ENCODE results near the gene NDUFS7. TPM values are rescaled to one million over a fixed set of nuclear protein-coding genes. Genes with fewer than 3 reads are reported as not detected.
A peak's percentile ranks its signal among the peaks of the same experiment; 100 is the strongest.

The NDUFS7 gene
- total RNA-seq, 2 experiments from 2014 or later = 93.4 to 113 TPM

- ChIA-PET CTCF (no interaction called here), POLR2A (no interaction called here)
- peaks cover 2% of the 10 kb centered on the region for H3K27me3 Mint-ChIP-seq
- H3K36me3 Mint-ChIP-seq (ENCODE audit: low read depth) = peaks cover 14% of the 10 kb centered on the region
- DNase-seq (no peak), ATAC-seq (no peak)
- H3K27ac Mint-ChIP-seq = no peak overlapping the region
- peaks cover 7% of the 10 kb centered on the region for H3K4me1 Mint-ChIP-seq
- no peak overlapping the region for H3K4me3 Mint-ChIP-seq
- no peaks in the 10 kb centered on the region for H3K9me3 Mint-ChIP-seq (ENCODE audit: low read depth)
- intact Hi-C loops (cut with DNase I, micrococcal nuclease) = no loop called here
These were observed 4.4 kb upstream of the NDUFS7 start for GRCh38 chr19:1379126-1379905.

GRCh38 chr19:1379961-1380489, 3.7 kb upstream of the NDUFS7 start:
- intact Hi-C loops (cut with DNase I, micrococcal nuclease) = loop anchor here in 1 of 2 experiments (5.0 kb wide), 1 partner anchor 103 kb away; the partner anchor contains the start of gene FAM174C
- peaks cover 14% of the 10 kb centered on the region for H3K36me3 Mint-ChIP-seq (ENCODE audit: low read depth)

GRCh38 chr19:1382250-1382649, 1.5 kb upstream of the NDUFS7 start:
- peaks cover 10% of the 10 kb centered on the region for H3K36me3 Mint-ChIP-seq (ENCODE audit: low read depth)
- ChIA-PET CTCF (interaction anchor here (0.8 to 2.1 kb wide), 4 partner anchors 18 to 138 kb away, joined by 4 to 10 read pairs (median 4); partner anchors contain the start of gene CIRBP), POLR2A (interaction anchor here (0.6 kb wide), 1 partner anchor 1013 kb away, joined by 4 read pairs; no protein-coding TSS in a partner anchor)
- intact Hi-C loops (cut with DNase I, micrococcal nuclease) = loop anchor here (2.0 to 5.0 kb wide), 3 partner anchors 27 to 271 kb away; partner anchors contain the start of genes FAM174C (in 1 of the 2) and TCF3 (in 1 of the 2)
- ATAC-seq (no peak), DNase-seq (no peak)
- H3K27ac Mint-ChIP-seq = no peak overlapping the region
- H3K4me3 Mint-ChIP-seq = no peak overlapping the region
- H3K27me3 Mint-ChIP-seq = peaks cover 2% of the 10 kb centered on the region
- H3K4me1 Mint-ChIP-seq = peaks cover 20% of the 10 kb centered on the region
- H3K9me3 Mint-ChIP-seq (ENCODE audit: low read depth) = no peaks in the 10 kb centered on the region

More at GRCh38 chr19:1379961-1380489, 3.7 kb upstream of the NDUFS7 start:
- Mint-ChIP-seq H3K27ac (no peak overlapping the region), H3K4me1 (peaks cover 14% of the 10 kb centered on the region), H3K9me3 (ENCODE audit: low read depth) (no peaks in the 10 kb centered on the region), H3K4me3 (no peak overlapping the region), H3K27me3 (peaks cover 2% of the 10 kb centered on the region)
- ATAC-seq = no peak
- no peak for DNase-seq
- ChIA-PET CTCF (interaction anchor here (0.7 kb wide), 1 partner anchor 402 kb away, joined by 3 read pairs; no protein-coding TSS in a partner anchor), POLR2A (no interaction called here)

GRCh38 chr19:1383017-1383311, 743 bp upstream of the NDUFS7 start:
- H3K27me3 Mint-ChIP-seq = peaks cover 2% of the 10 kb centered on the region
- POLR2A ChIA-PET = interaction anchor here (0.6 to 1.1 kb wide), 4 partner anchors 20 to 1012 kb away, joined by 3 to 5 read pairs (median 4); partner anchors contain the start of genes CIRBP and REEP6
- peak overlapping the region; percentile 92 for H3K27ac Mint-ChIP-seq
- H3K4me3 Mint-ChIP-seq = peak overlapping the region; percentile 81
- CTCF ChIA-PET = interaction anchor here (0.6 to 2.1 kb wide), 9 partner anchors 10 to 386 kb away, joined by 3 to 10 read pairs (median 4); partner anchors contain the start of gene CIRBP
- no peak for ATAC-seq
- intact Hi-C loops (cut with DNase I, micrococcal nuclease) = loop anchor here (1.0 to 5.0 kb wide), 19 partner anchors 18 to 586 kb away; partner anchors contain the start of genes FAM174C (in 2 of the 2), C19orf25 (in 1 of the 2), DAZAP1 (in 1 of the 2) and GAMT (in 1 of the 2)
- peaks cover 10% of the 10 kb centered on the region for H3K36me3 Mint-ChIP-seq (ENCODE audit: low read depth)
- H3K4me1 Mint-ChIP-seq = peaks cover 21% of the 10 kb centered on the region
- no peaks in the 10 kb centered on the region for H3K9me3 Mint-ChIP-seq (ENCODE audit: low read depth)
- no peak for DNase-seq

GRCh38 chr19:1384085-1384462, 367 bp downstream of the NDUFS7 start:
- ChIA-PET POLR2A (no interaction called here), CTCF (no interaction called here)
- peak; percentile 4 for ATAC-seq
- H3K9me3 Mint-ChIP-seq (ENCODE audit: low read depth) = no peaks in the 10 kb centered on the region
- DNase-seq = no peak
- H3K27ac Mint-ChIP-seq = peak overlapping the region; percentile 80
- H3K4me1 Mint-ChIP-seq = peaks cover 21% of the 10 kb centered on the region
- peak overlapping the region; percentile 81 for H3K4me3 Mint-ChIP-seq
- intact Hi-C loops (cut with DNase I, micrococcal nuclease) = loop anchor here in 1 of 2 experiments (5.0 kb wide), 1 partner anchor 107 kb away; the partner anchor contains the start of gene FAM174C
- peaks cover 15% of the 10 kb centered on the region for H3K36me3 Mint-ChIP-seq (ENCODE audit: low read depth)
- peaks cover 2% of the 10 kb centered on the region for H3K27me3 Mint-ChIP-seq

- Mint-ChIP-seq H3K27me3 (peaks cover 2% of the 10 kb centered on the region), H3K4me3 (peak overlapping the region; percentile 81), H3K36me3 (ENCODE audit: low read depth) (peaks cover 21% of the 10 kb centered on the region), H3K4me1 (peaks cover 21% of the 10 kb centered on the region), H3K27ac (peak overlapping the region; percentile 80), H3K9me3 (ENCODE audit: low read depth) (no peaks in the 10 kb centered on the region)
- DNase-seq (no peak), ATAC-seq (no peak)
- intact Hi-C loops (cut with DNase I, micrococcal nuclease) = loop anchor here in 1 of 2 experiments (5.0 kb wide), 1 partner anchor 107 kb away; the partner anchor contains the start of gene FAM174C
- POLR2A ChIA-PET = no interaction called here
- CTCF ChIA-PET = no interaction called here
These were observed 887 bp downstream of the NDUFS7 start for GRCh38 chr19:1384478-1385110.

GRCh38 chr19:1385816-1386215, 2.1 kb downstream of the NDUFS7 start:
- Mint-ChIP-seq H3K36me3 (ENCODE audit: low read depth) (peaks cover 28% of the 10 kb centered on the region), H3K4me3 (no peak overlapping the region), H3K9me3 (ENCODE audit: low read depth) (no peaks in the 10 kb centered on the region), H3K4me1 (peaks cover 21% of the 10 kb centered on the region), H3K27me3 (peaks cover 2% of the 10 kb centered on the region), H3K27ac (no peak overlapping the region)
- ATAC-seq = no peak
- POLR2A ChIA-PET = interaction anchor here (0.6 kb wide), 1 partner anchor 117 kb away, joined by 3 read pairs; the partner anchor contains the start of gene CIRBP
- CTCF ChIA-PET = interaction anchor here (0.6 to 1.2 kb wide), 5 partner anchors 14 to 141 kb away, joined by 3 to 4 read pairs (median 3); no protein-coding TSS in a partner anchor
- intact Hi-C loops (cut with DNase I, micrococcal nuclease) = no loop called here
- no peak for DNase-seq

GRCh38 chr19:1386945-1387683, 3.4 kb downstream of the NDUFS7 start:
- H3K9me3 Mint-ChIP-seq (ENCODE audit: low read depth) = no peaks in the 10 kb centered on the region
- peaks cover 21% of the 10 kb centered on the region for H3K4me1 Mint-ChIP-seq
- H3K4me3 Mint-ChIP-seq = no peak overlapping the region
- H3K27me3 Mint-ChIP-seq = peaks cover 2% of the 10 kb centered on the region
- peaks cover 35% of the 10 kb centered on the region for H3K36me3 Mint-ChIP-seq (ENCODE audit: low read depth)
- CTCF ChIA-PET = no interaction called here
- no peak overlapping the region for H3K27ac Mint-ChIP-seq
- POLR2A ChIA-PET = no interaction called here
- intact Hi-C loops (cut with DNase I, micrococcal nuclease) = no loop called here
- ATAC-seq = no peak
- no peak for DNase-seq

- H3K36me3 Mint-ChIP-seq (ENCODE audit: low read depth) = peaks cover 37% of the 10 kb centered on the region
- no peak overlapping the region for H3K27ac Mint-ChIP-seq
- CTCF ChIA-PET = no interaction called here
- no peaks in the 10 kb centered on the region for H3K9me3 Mint-ChIP-seq (ENCODE audit: low read depth)
- DNase-seq = no peak
- intact Hi-C loops (cut with DNase I, micrococcal nuclease) = no loop called here
- POLR2A ChIA-PET = no interaction called here
- H3K4me1 Mint-ChIP-seq = peaks cover 19% of the 10 kb centered on the region
- no peak overlapping the region for H3K4me3 Mint-ChIP-seq
- H3K27me3 Mint-ChIP-seq = peaks cover 2% of the 10 kb centered on the region
- no peak for ATAC-seq
These were observed 4.3 kb downstream of the NDUFS7 start for GRCh38 chr19:1387684-1388636.

GRCh38 chr19:1388637-1389026, 4.9 kb downstream of the NDUFS7 start:
- no peak for ATAC-seq
- Mint-ChIP-seq H3K27me3 (no peaks in the 10 kb centered on the region), H3K9me3 (ENCODE audit: low read depth) (no peaks in the 10 kb centered on the region), H3K27ac (no peak overlapping the region), H3K4me3 (no peak overlapping the region), H3K4me1 (peaks cover 14% of the 10 kb centered on the region), H3K36me3 (ENCODE audit: low read depth) (peaks cover 33% of the 10 kb centered on the region)
- intact Hi-C loops (cut with DNase I, micrococcal nuclease) = no loop called here
- ChIA-PET POLR2A (no interaction called here), CTCF (no interaction called here)
- no peak for DNase-seq
